OCI-LY7 (cell line): ENCODE data around the gene ZNF429.

Source experiments
- CTCF ChIP-seq: fragments of 200-600 bp; sonication (generic); conservative IDR thresholded peaks from 2 replicates; pipeline ENCODE4 v1.5.1; 2014; ENCODE audit warnings: mild to moderate bottlenecking, antibody characterized with exemption, low read length, moderate library complexity, mixed read lengths
- EZH2phosphoT487 ChIP-seq: fragments of 200-600 bp; sonication (generic); IDR thresholded peaks from 2 replicates; pipeline ENCODE4 v1.6.1; 2018; ENCODE audit warnings: low read depth, borderline replicate concordance, mild to moderate bottlenecking, mixed run types, antibody characterized with exemption, low read length, moderate library complexity, mixed read lengths

GRCh38 chr19:21532904-21533303 is 27.5 kb downstream of the ZNF429 start:
- TF ChIP-seq CTCF (no peak), EZH2phosphoT487 (no peak)
